B cell (primary cell): Measurements from ENCODE around the gene SERPINI1. TPM values are rescaled to one million over a fixed set of nuclear protein-coding genes. Genes with fewer than 3 reads are reported as not detected.

Source experiments
- ATAC-seq: fragments of 200-7000 bp; cut with Tn5 transposase; one replicate; pipeline ENCODE4 v1.10.0; 2021; ENCODE audit warnings: low read depth, mild to moderate bottlenecking, moderate number of reproducible peaks, moderate library complexity
- CTCF ChIA-PET: fragments of 350-600 bp; sonication (Branson Sonifier 250); formaldehyde crosslinking; loops from one replicate; lab custom pipeline; 2021; ENCODE audit warnings: antibody characterized with exemption, inconsistent platforms; lab: Charles Lee
- POLR2A ChIA-PET: fragments of 350-600 bp; sonication (Branson Sonifier 250); formaldehyde crosslinking; loops from one replicate; lab custom pipeline; 2021; ENCODE audit warnings: antibody characterized with exemption; lab: Charles Lee
- DNase-seq: peaks from one replicate; pipeline ENCODE4 v3.0.0; 2013
- H2AFZ ChIP-seq: 2 replicates; pipeline ENCODE4 v1.6.1; 2012; ENCODE audit warnings: mild to moderate bottlenecking, low read depth, low read length; ENCODE audit not compliant: insufficient read depth, poor library complexity, severe bottlenecking
- H3K27ac ChIP-seq, 2 donors: 1 replicate in 1 of 2; 2 replicates in 1 of 2; pipeline ENCODE4 v1.5.1; 2012 to 2013; ENCODE audit warnings: low read length in 2 of 2, mild to moderate bottlenecking in 2 of 2, moderate library complexity in 1 of 2
- H3K27me3 ChIP-seq, 4 experiments: fragments of 200-600 bp in 1 of 4; sonication (generic) in 1 of 4; replicated peaks in 1 of 4; 1 replicate in 2 of 4; 2 replicates in 2 of 4; pipeline versions ENCODE4 v1.6.1 to v1.7.0; 2013 to 2016; ENCODE audit warnings: low read length in 3 of 4, mild to moderate bottlenecking in 2 of 4, mixed read lengths in 1 of 4, moderate library complexity in 1 of 4; ENCODE audit not compliant: insufficient read depth in 4 of 4, control insufficient read depth in 3 of 4; ENCODE audit errors: control extremely low read depth in 1 of 4
- H3K36me3 ChIP-seq, 2 experiments: replicated peaks in 1 of 2; 1 replicate in 1 of 2; 2 replicates in 1 of 2; pipeline versions ENCODE4 v1.6.1 to v1.7.1; 2013; ENCODE audit warnings: low read length in 1 of 2; ENCODE audit not compliant: insufficient read depth in 2 of 2, control insufficient read depth in 1 of 2; ENCODE audit errors: control extremely low read depth in 1 of 2, extremely low read depth in 1 of 2
- H3K4me1 ChIP-seq, 2 donors: fragments of 200-600 bp in 1 of 2; sonication (generic) in 1 of 2; 1 replicate in 1 of 2; 2 replicates in 1 of 2; pipeline versions ENCODE4 v1.5.1 to v1.6.1; 2013 to 2017; ENCODE audit warnings: low read length in 2 of 2; ENCODE audit not compliant: control insufficient read depth in 2 of 2, insufficient read depth in 2 of 2
- H3K4me2 ChIP-seq: replicated peaks from 2 replicates; pipeline ENCODE3; 2012; ENCODE audit warnings: mild to moderate bottlenecking, low read depth, low read length; ENCODE audit not compliant: poor library complexity, severe bottlenecking
- H3K4me3 ChIP-seq, 5 experiments: fragments of 200-600 bp in 1 of 5; sonication (generic) in 1 of 5; 1 replicate in 3 of 5; 2 replicates in 2 of 5; pipeline versions ENCODE4 v1.5.1 to v1.7.0; 2011 to 2016; ENCODE audit warnings: low read length in 4 of 5, mild to moderate bottlenecking in 4 of 5, low read depth in 2 of 5, control low read depth in 1 of 5, moderate library complexity in 1 of 5; ENCODE audit not compliant: insufficient read depth in 1 of 5; ENCODE audit errors: control extremely low read depth in 1 of 5, extremely low read depth in 1 of 5
- H3K79me2 ChIP-seq: fragments of 200-600 bp; sonication (generic); one replicate; pipeline ENCODE4 v1.6.0; 2016; ENCODE audit warnings: low read length; ENCODE audit not compliant: control insufficient read depth, insufficient read depth
- H3K9ac ChIP-seq: fragments of 200-600 bp; sonication (generic); 2 replicates; pipeline ENCODE4 v1.6.1; 2017; ENCODE audit warnings: mild to moderate bottlenecking, low read length, moderate library complexity
- H3K9me3 ChIP-seq, 3 donors: one replicate each; pipeline versions ENCODE4 v1.6.1 to v1.7.1; 2013; ENCODE audit warnings: low read length in 2 of 3; ENCODE audit not compliant: control insufficient read depth in 2 of 3, insufficient read depth in 1 of 3; ENCODE audit errors: control extremely low read depth in 1 of 3
- H4K20me1 ChIP-seq: 2 replicates; pipeline ENCODE4 v1.6.0; 2012; ENCODE audit warnings: mild to moderate bottlenecking, low read length; ENCODE audit not compliant: insufficient read depth, control insufficient read depth, poor library complexity, severe bottlenecking
- H3K27ac Mint-ChIP-seq: one replicate; pipeline ENCODE4 v1.8.0; 2021; ENCODE audit warnings: mixed read lengths
- H3K27me3 Mint-ChIP-seq: one replicate; pipeline ENCODE4 v1.8.0; 2021; ENCODE audit warnings: mixed read lengths
- H3K4me1 Mint-ChIP-seq: one replicate; pipeline ENCODE4 v1.8.0; 2021; ENCODE audit warnings: mixed read lengths
- H3K4me3 Mint-ChIP-seq: one replicate; pipeline ENCODE4 v1.8.0; 2021; ENCODE audit warnings: mixed read lengths
- H3K9me3 Mint-ChIP-seq: one replicate; pipeline ENCODE4 v1.8.0; 2022; ENCODE audit warnings: mixed read lengths; ENCODE audit not compliant: insufficient read depth
- EZH2 ChIP-seq: IDR thresholded peaks from 2 replicates; pipeline ENCODE4 v1.6.1; 2012; ENCODE audit warnings: borderline replicate concordance, low read depth, mild to moderate bottlenecking, moderate library complexity, low read length; ENCODE audit not compliant: insufficient read depth, poor library complexity, severe bottlenecking
- WGBS: methylation state at CpG from one replicate; pipeline ENCODE4 v1.1.5; 2013; ENCODE audit warnings: missing lambda C conversion rate; ENCODE audit not compliant: insufficient coverage; 5-methylcytosine and 5-hydroxymethylcytosine counted together
- intact Hi-C: fragments of 100-400 bp; cut with micrococcal nuclease; formaldehyde crosslinking; loops from one replicate; pipeline ENCODE4 v1.10.0; 2022
- polyA plus RNA-seq: library from polyadenylated mRNA; depleted of rRNA; stranded (reverse); fragments of >200 nt; gene quantifications from 2 replicates; pipeline ENCODE4 v1.2.3, GENCODE V29; 2012
- total RNA-seq, 2 donors: library from RNA; stranded (reverse); fragments of 120-200 nt in 1 of 2; gene quantifications; 1 replicate in 1 of 2; 2 replicates in 1 of 2; pipeline versions ENCODE4 v1.2.3 to v1.2.4, GENCODE V29; 2013 to 2022
- TF ChIP-seq, protein P1 (sequence below): fragments of 200-600 bp; IDR thresholded peaks from one replicate; pipeline ENCODE4 v1.8.0; 2022; ENCODE audit warnings: antibody characterized with exemption, mild to moderate bottlenecking

Gene SERPINI1
- total and polyA plus RNA-seq, 2 donors (not counting 1 experiment from before 2014, with no cell fraction given) = 6.8 to 7.0 TPM

DNA sequence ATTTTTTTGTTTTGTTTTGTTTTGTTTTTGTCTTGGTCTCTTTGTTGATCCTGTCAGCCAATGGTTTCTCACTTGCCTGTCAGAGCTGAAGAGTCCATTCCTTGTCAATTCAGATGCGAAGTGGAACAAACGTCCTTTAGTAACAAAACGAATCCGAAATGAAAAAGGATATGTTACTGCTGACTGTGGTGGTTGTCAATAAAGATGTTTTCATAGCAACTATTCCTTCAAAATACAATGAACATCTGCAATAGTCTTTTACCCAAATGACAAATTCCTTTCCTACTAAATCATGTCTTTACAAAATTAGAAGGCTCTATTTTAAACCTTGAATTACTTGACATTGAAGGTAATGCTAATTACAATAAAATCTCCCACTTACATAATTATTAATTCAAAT, 134.7 kb downstream of the SERPINI1 start:
- no peaks in the 10 kb centered on the region for H3K9me3 ChIP-seq
- no peaks in the 10 kb centered on the region for H3K27me3 ChIP-seq
- Mint-ChIP-seq H3K4me3 (no peak overlapping the region), H3K4me1 (no peaks in the 10 kb centered on the region), H3K27ac (no peak overlapping the region), H3K27me3 (peaks cover 9% of the 10 kb centered on the region), H3K9me3 (no peaks in the 10 kb centered on the region)
- H3K27ac ChIP-seq = no peak overlapping the region
- H3K4me2 ChIP-seq = no peak overlapping the region
- H3K79me2 ChIP-seq = no peaks in the 10 kb centered on the region
- no peak overlapping the region for H2AFZ ChIP-seq
- H3K4me1 ChIP-seq = no peaks in the 10 kb centered on the region
- H3K9ac ChIP-seq = no peak overlapping the region
- ChIA-PET POLR2A (no interaction called here), CTCF (interaction anchor here (2.6 kb wide), 1 partner anchor 10 kb away, joined by 8 read pairs; no protein-coding TSS in a partner anchor)
- intact Hi-C loops = no loop called here
- no peak overlapping the region for H3K4me3 ChIP-seq
- TF ChIP-seq EZH2 = no peak
- TF ChIP-seq, protein P1, sequence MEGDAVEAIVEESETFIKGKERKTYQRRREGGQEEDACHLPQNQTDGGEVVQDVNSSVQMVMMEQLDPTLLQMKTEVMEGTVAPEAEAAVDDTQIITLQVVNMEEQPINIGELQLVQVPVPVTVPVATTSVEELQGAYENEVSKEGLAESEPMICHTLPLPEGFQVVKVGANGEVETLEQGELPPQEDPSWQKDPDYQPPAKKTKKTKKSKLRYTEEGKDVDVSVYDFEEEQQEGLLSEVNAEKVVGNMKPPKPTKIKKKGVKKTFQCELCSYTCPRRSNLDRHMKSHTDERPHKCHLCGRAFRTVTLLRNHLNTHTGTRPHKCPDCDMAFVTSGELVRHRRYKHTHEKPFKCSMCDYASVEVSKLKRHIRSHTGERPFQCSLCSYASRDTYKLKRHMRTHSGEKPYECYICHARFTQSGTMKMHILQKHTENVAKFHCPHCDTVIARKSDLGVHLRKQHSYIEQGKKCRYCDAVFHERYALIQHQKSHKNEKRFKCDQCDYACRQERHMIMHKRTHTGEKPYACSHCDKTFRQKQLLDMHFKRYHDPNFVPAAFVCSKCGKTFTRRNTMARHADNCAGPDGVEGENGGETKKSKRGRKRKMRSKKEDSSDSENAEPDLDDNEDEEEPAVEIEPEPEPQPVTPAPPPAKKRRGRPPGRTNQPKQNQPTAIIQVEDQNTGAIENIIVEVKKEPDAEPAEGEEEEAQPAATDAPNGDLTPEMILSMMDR = no peak
- 93% methylated on average over 3 of the region's 4 CpGs for WGBS
- H3K36me3 ChIP-seq = no peaks in the 10 kb centered on the region
- DNase-seq (no peak), ATAC-seq (no peak)
- no peaks in the 10 kb centered on the region for H4K20me1 ChIP-seq

DNA sequence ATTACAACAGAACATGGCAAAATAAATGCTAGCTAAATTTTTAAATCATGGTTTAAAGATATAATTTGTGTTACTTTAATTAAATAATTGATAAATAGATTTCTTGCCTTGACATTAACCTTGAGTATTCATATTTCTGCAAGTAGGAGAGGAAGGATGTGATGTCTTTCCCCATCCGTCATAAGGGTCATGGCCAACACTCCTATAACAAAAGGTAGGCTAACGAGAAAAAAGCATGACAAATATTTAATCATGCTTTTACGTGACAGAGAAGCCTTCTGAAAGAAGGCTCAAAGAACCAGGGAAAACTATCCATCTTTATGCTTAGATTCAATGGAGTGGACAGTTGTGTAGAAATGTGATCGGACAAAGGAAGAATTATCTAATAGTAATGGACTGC, 135.2 kb downstream of the SERPINI1 start:
- Histone ChIP-seq H3K27me3 (no peaks in the 10 kb centered on the region), H3K4me1 (no peaks in the 10 kb centered on the region), H3K36me3 (no peaks in the 10 kb centered on the region), H3K9ac (no peak overlapping the region), H2AFZ (no peak overlapping the region), H3K9me3 (no peaks in the 10 kb centered on the region), H3K27ac (no peak overlapping the region), H3K79me2 (no peaks in the 10 kb centered on the region), H4K20me1 (no peaks in the 10 kb centered on the region), H3K4me3 (no peak overlapping the region), H3K4me2 (no peak overlapping the region)
- no peak overlapping the region for H3K4me3 Mint-ChIP-seq
- H3K27ac Mint-ChIP-seq = no peak overlapping the region
- H3K27me3 Mint-ChIP-seq = peaks cover 9% of the 10 kb centered on the region
- no peak for TF ChIP-seq EZH2
- TF ChIP-seq, protein P1 = no peak
- no peak for ATAC-seq
- ChIA-PET CTCF (interaction anchor here (2.6 to 3.3 kb wide), 2 partner anchors 11 kb away, joined by 8 to 16 read pairs; no protein-coding TSS in a partner anchor), POLR2A (no interaction called here)
- DNase-seq = no peak
- intact Hi-C loops = no loop called here
- no peaks in the 10 kb centered on the region for H3K4me1 Mint-ChIP-seq
- H3K9me3 Mint-ChIP-seq = no peaks in the 10 kb centered on the region
- WGBS = 86% methylated on average over 1 of the region's 4 CpGs
